ENCODE data around the gene UBR2. TPM values are rescaled to one million over a fixed set of nuclear protein-coding genes. Genes with fewer than 3 reads are reported as not detected.
"Not testable (repeated sequence)": the region's sequence is repeated elsewhere in the genome, so short reads cannot be mapped to it uniquely, and the experiment has no call there.

Gene UBR2
- total RNA-seq, 6 experiments from 2014 or later, result 18.0 to 20.5 (median 19.9) TPM

GRCh38 chr6:42565823-42566613 lies 2.2 kb downstream of the UBR2 start:
- DNase-seq, result no peak
- Mint-ChIP-seq H3K27me3 (ENCODE audit: insufficient read depth) (no peaks in the 10 kb centered on the region; the same call in 1 of the 2 replicates), H3K9me3 (no peaks in the 10 kb centered on the region), H3K27ac (peak overlapping the region; percentile 27; the same call in 1 of the 2 replicates), H3K36me3 (ENCODE audit: low read depth) (peaks cover 25% of the 10 kb centered on the region), H3K4me3 (peak overlapping the region; percentile 96), H3K4me1 (ENCODE audit: low read depth) (peaks cover 48% of the 10 kb centered on the region)
- no peak for TF ChIP-seq CTCF (IDR thresholded peaks at IDR 0.05)

- Mint-ChIP-seq H3K4me1 (ENCODE audit: low read depth) (peaks cover 50% of the 10 kb centered on the region), H3K9me3 (no peaks in the 10 kb centered on the region), H3K4me3 (peak overlapping the region; percentile 28), H3K27me3 (ENCODE audit: insufficient read depth) (no peaks in the 10 kb centered on the region; the same call in 1 of the 2 replicates), H3K36me3 (ENCODE audit: low read depth) (peaks cover 25% of the 10 kb centered on the region), H3K27ac (peak overlapping the region; percentile 18; the same call in 1 of the 2 replicates)
- no peak for DNase-seq
- TF ChIP-seq CTCF (IDR thresholded peaks at IDR 0.05), result no peak
Measured at GRCh38 chr6:42566614-42567208, 2.9 kb downstream of the UBR2 start.

- not testable (repeated sequence) for H3K4me3 Mint-ChIP-seq, H3K9me3 Mint-ChIP-seq
Measured at GRCh38 chr6:42567237-42567636, 3.4 kb downstream of the UBR2 start.

GRCh38 chr6:42569102-42570028 lies 5.5 kb downstream of the UBR2 start:
- Mint-ChIP-seq H3K4me3 (peak overlapping the region; percentile 30), H3K9me3 (no peaks in the 10 kb centered on the region), H3K36me3 (ENCODE audit: low read depth) (peaks cover 37% of the 10 kb centered on the region), H3K27me3 (ENCODE audit: insufficient read depth) (no peaks in the 10 kb centered on the region; the same call in none of the 2 replicates), H3K27ac (peak overlapping the region; percentile 72), H3K4me1 (ENCODE audit: low read depth) (peaks cover 60% of the 10 kb centered on the region)
- TF ChIP-seq CTCF (IDR thresholded peaks at IDR 0.05), result peak; percentile 40
- DNase-seq, result peak; percentile 98

More at GRCh38 chr6:42567237-42567636, 3.4 kb downstream of the UBR2 start:
- peaks cover 55% of the 10 kb centered on the region for H3K4me1 Mint-ChIP-seq (ENCODE audit: low read depth)
- not testable (repeated sequence) for H3K27me3 Mint-ChIP-seq (ENCODE audit: insufficient read depth); DNase-seq
- peaks cover 25% of the 10 kb centered on the region for H3K36me3 Mint-ChIP-seq (ENCODE audit: low read depth)
- H3K27ac Mint-ChIP-seq, result peak overlapping the region; percentile 18; the same call in 1 of the 2 replicates

- Mint-ChIP-seq H3K36me3 (ENCODE audit: low read depth) (peaks cover 25% of the 10 kb centered on the region), H3K9me3 (no peaks in the 10 kb centered on the region), H3K4me1 (ENCODE audit: low read depth) (peaks cover 45% of the 10 kb centered on the region), H3K4me3 (peak overlapping the region; percentile 73), H3K27me3 (ENCODE audit: insufficient read depth) (no peaks in the 10 kb centered on the region; the same call in 1 of the 2 replicates), H3K27ac (0 out of 2 replicates have a peak overlapping the region, but pooled peaks have one; percentile 18)
- no peak for DNase-seq
- no peak for TF ChIP-seq CTCF (IDR thresholded peaks at IDR 0.05)
Measured at GRCh38 chr6:42571611-42572342, 7.9 kb downstream of the UBR2 start.
